Fibroblast of lung (primary cell): ENCODE measurements around the gene VAV1. TPM values are rescaled to one million over a fixed set of nuclear protein-coding genes. Genes with fewer than 3 reads are reported as not detected.

Source experiments
- DNase-seq, 2 donors: peaks; one replicate each; pipeline versions ENCODE4 v3.0.0 to v3.0.0-alpha.2; 2010; ENCODE audit warnings: low read depth in 2 of 2
- H2AFZ ChIP-seq: 2 replicates; pipeline ENCODE4 v1.5.1; 2012; ENCODE audit warnings: low read length, control low read depth, inconsistent platforms
- H3K27ac ChIP-seq: 2 replicates; pipeline ENCODE4 v1.5.1; 2011; ENCODE audit warnings: low read length, control low read depth; ENCODE audit not compliant: insufficient read depth
- H3K27me3 ChIP-seq: 2 replicates; pipeline ENCODE4 v1.5.1; 2011; ENCODE audit warnings: mild to moderate bottlenecking, low read length; ENCODE audit not compliant: control insufficient read depth, insufficient read depth
- H3K36me3 ChIP-seq: 2 replicates; pipeline ENCODE4 v1.5.1; 2011; ENCODE audit warnings: low read length; ENCODE audit not compliant: control insufficient read depth, insufficient read depth
- H3K4me1 ChIP-seq: 2 replicates; pipeline ENCODE4 v1.5.1; 2011; ENCODE audit warnings: low read length; ENCODE audit not compliant: control insufficient read depth, insufficient read depth; ENCODE audit errors: extremely low read depth
- H3K4me2 ChIP-seq: 2 replicates; pipeline ENCODE4 v1.5.1; 2011; ENCODE audit warnings: low read length, control low read depth; ENCODE audit not compliant: insufficient read depth; ENCODE audit errors: extremely low read depth
- H3K4me3 ChIP-seq, 4 experiments: fragments of 200-600 bp in 1 of 4; sonication (generic) in 1 of 4; replicated peaks in 1 of 4; 2 replicates each; pipeline ENCODE4 v1.5.1; 2011 to 2016; ENCODE audit warnings: low read length in 4 of 4, low read depth in 3 of 4, mild to moderate bottlenecking in 3 of 4, control low read depth in 2 of 4, inconsistent platforms in 1 of 4, mixed read lengths in 1 of 4; ENCODE audit not compliant: insufficient read depth in 1 of 4; ENCODE audit errors: control extremely low read depth in 1 of 4
- H3K79me2 ChIP-seq: 2 replicates; pipeline ENCODE4 v1.5.1; 2012; ENCODE audit warnings: mild to moderate bottlenecking, low read length, inconsistent platforms; ENCODE audit not compliant: control insufficient read depth, insufficient read depth
- H3K9ac ChIP-seq: 2 replicates; pipeline ENCODE4 v1.5.1; 2011; ENCODE audit warnings: mild to moderate bottlenecking, low read length, control low read depth; ENCODE audit not compliant: insufficient read depth
- H3K9me3 ChIP-seq: 2 replicates; pipeline ENCODE4 v1.5.1; 2012; ENCODE audit warnings: low read depth, low read length; ENCODE audit not compliant: control insufficient read depth, insufficient read depth
- H4K20me1 ChIP-seq: 2 replicates; pipeline ENCODE4 v1.5.1; 2011; ENCODE audit warnings: low read length; ENCODE audit not compliant: control insufficient read depth, insufficient read depth; ENCODE audit errors: extremely low read depth
- CTCF ChIP-seq, 2 donors: IDR thresholded peaks in 1 of 2; conservative IDR thresholded peaks in 1 of 2; 1 replicate in 1 of 2; 2 replicates in 1 of 2; pipeline ENCODE4 v1.5.1; 2011 to 2012; ENCODE audit warnings: low read length in 2 of 2, control low read depth in 1 of 2, inconsistent platforms in 1 of 2, low read depth in 1 of 2, mild to moderate bottlenecking in 1 of 2
- EZH2 ChIP-seq: IDR thresholded peaks from 2 replicates; pipeline ENCODE4 v1.5.1; 2012; ENCODE audit warnings: low read length, control low read depth, mild to moderate bottlenecking; ENCODE audit errors: missing control alignments
- polyA plus RNA-seq, 2 donors: library from polyadenylated mRNA; depleted of rRNA in 1 of 2; stranded (reverse) in 1 of 2; unstranded in 1 of 2; fragments of >200 nt; gene quantifications; 2 replicates each; pipeline ENCODE4 v1.2.1, GENCODE V29; 2011 to 2012; ENCODE audit warnings: missing spikeins in 1 of 2
- total RNA-seq: library from RNA; depleted of rRNA; stranded (reverse); fragments of >200 nt; gene quantifications from 2 replicates; pipeline ENCODE4 v1.2.1, GENCODE V29; 2014

The VAV1 gene
- total and polyA plus RNA-seq, 2 donors (not counting 1 experiment from before 2014, with no cell fraction given), result not detected

GRCh38 chr19:6821639-6822310 is 49.3 kb downstream of the VAV1 start:
- no peak overlapping the region for H3K4me2 ChIP-seq
- DNase-seq, result no peak
- H3K27me3 ChIP-seq, result no peaks in the 10 kb centered on the region
- H4K20me1 ChIP-seq, result no peaks in the 10 kb centered on the region
- no peaks in the 10 kb centered on the region for H3K4me1 ChIP-seq
- no peak overlapping the region for H3K9ac ChIP-seq
- no peak overlapping the region for H2AFZ ChIP-seq
- no peaks in the 10 kb centered on the region for H3K36me3 ChIP-seq
- H3K4me3 ChIP-seq, result no peak overlapping the region
- no peaks in the 10 kb centered on the region for H3K79me2 ChIP-seq
- H3K27ac ChIP-seq, result no peak overlapping the region
- no peaks in the 10 kb centered on the region for H3K9me3 ChIP-seq
- TF ChIP-seq CTCF (conservative IDR thresholded peaks at IDR 0.05 in 1 of 2, IDR thresholded peaks at IDR 0.05 in 1 of 2; ENCODE audit: low read depth in 1 of 2, low read length in 2 of 2) (no peak), EZH2 (no peak)

DNA sequence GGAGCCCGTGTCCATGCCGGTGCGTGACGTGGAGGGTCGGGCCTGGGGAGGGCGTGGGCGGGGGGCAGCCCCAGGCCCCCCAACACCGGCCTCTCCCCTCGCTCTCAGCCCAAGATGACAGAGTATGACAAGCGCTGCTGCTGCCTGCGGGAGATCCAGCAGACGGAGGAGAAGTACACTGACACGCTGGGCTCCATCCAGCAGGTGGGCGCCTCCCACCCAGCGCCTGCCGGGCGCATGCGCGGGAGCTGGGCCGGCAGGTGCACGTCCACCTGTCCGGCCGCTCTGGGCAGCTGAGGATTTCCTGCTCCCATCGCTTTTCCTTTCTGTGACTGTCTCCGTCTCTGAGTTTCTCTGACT is 49.8 kb downstream of the VAV1 start:
- Histone ChIP-seq H3K9ac (no peak overlapping the region), H3K9me3 (no peaks in the 10 kb centered on the region)

DNA sequence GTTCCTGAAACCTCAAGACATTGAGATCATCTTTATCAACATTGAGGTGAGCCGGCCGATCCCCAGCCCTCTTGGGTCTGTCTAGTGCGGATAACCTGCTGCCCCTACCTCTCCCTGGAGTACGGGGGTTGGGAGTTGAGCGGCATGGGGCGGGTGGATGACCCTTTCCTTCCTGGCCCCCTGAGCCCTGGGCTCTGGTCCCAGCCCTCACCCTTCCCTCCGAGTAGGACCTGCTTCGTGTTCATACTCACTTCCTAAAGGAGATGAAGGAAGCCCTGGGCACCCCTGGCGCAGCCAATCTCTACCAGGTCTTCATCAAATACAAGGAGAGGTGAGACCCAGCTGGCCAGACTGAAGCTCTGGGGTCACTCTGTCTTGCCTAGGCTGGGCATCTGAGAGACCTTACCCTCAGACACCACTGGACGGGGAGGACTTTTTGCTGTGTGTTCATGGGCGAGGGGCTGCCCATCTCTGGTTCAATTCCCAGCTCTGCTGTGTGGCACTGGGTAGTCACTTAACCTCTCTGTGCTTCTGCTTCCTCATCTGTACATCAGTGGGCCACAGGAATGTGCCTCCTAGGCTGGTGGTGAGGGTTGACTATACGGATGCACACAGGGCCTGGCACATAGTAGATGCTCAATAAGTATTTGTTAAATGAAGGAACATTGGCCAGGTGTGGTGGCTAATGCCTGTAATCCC is 52.7 kb downstream of the VAV1 start:
- no peak overlapping the region for H3K27ac ChIP-seq
- H3K9me3 ChIP-seq, result peaks cover 1% of the 10 kb centered on the region
- H3K4me3 ChIP-seq, result no peak overlapping the region
- H3K9ac ChIP-seq, result no peak overlapping the region
- H3K36me3 ChIP-seq, result no peaks in the 10 kb centered on the region
- H2AFZ ChIP-seq, result no peak overlapping the region
- TF ChIP-seq EZH2 (no peak), CTCF (conservative IDR thresholded peaks at IDR 0.05 in 1 of 2, IDR thresholded peaks at IDR 0.05 in 1 of 2; ENCODE audit: low read depth in 1 of 2, low read length in 2 of 2) (no peak)
- no peaks in the 10 kb centered on the region for H3K4me1 ChIP-seq
- DNase-seq, result no peak
- H3K27me3 ChIP-seq, result no peaks in the 10 kb centered on the region
- H3K79me2 ChIP-seq, result no peaks in the 10 kb centered on the region
- no peaks in the 10 kb centered on the region for H4K20me1 ChIP-seq
- H3K4me2 ChIP-seq, result no peak overlapping the region

More for the DNA sequence above, 49.8 kb downstream of the VAV1 start:
- H3K36me3 ChIP-seq, result no peaks in the 10 kb centered on the region
- H2AFZ ChIP-seq, result no peak overlapping the region
- H3K4me1 ChIP-seq, result no peaks in the 10 kb centered on the region
- H3K27me3 ChIP-seq, result no peaks in the 10 kb centered on the region
- no peak overlapping the region for H3K27ac ChIP-seq
- no peak overlapping the region for H3K4me2 ChIP-seq
- H3K4me3 ChIP-seq, result no peak overlapping the region
- no peak for DNase-seq
- TF ChIP-seq CTCF (conservative IDR thresholded peaks at IDR 0.05 in 1 of 2, IDR thresholded peaks at IDR 0.05 in 1 of 2; ENCODE audit: low read depth in 1 of 2, low read length in 2 of 2) (no peak), EZH2 (no peak)
- H3K79me2 ChIP-seq, result no peaks in the 10 kb centered on the region
- H4K20me1 ChIP-seq, result no peaks in the 10 kb centered on the region
